Parietal lobe (tissue), 1 donor: ENCODE results near the gene ING5. TPM values are rescaled to one million over a fixed set of nuclear protein-coding genes. Genes with fewer than 3 reads are reported as not detected.

Source experiments
- total RNA-seq: library from RNA; depleted of rRNA; stranded (reverse); fragments of >200 nt; gene quantifications from one replicate; pipeline ENCODE4 v1.2.3, GENCODE V29; 2014

The ING5 gene
- 47.9 TPM for total RNA-seq

GRCh38 chr2:241701399-241702154, at the start of gene ING5:
Gene ING5, plus strand, starts transcription at chr2:241702039. Its CDS starts 27 bp downstream, at chr2:241702066.

DNA sequence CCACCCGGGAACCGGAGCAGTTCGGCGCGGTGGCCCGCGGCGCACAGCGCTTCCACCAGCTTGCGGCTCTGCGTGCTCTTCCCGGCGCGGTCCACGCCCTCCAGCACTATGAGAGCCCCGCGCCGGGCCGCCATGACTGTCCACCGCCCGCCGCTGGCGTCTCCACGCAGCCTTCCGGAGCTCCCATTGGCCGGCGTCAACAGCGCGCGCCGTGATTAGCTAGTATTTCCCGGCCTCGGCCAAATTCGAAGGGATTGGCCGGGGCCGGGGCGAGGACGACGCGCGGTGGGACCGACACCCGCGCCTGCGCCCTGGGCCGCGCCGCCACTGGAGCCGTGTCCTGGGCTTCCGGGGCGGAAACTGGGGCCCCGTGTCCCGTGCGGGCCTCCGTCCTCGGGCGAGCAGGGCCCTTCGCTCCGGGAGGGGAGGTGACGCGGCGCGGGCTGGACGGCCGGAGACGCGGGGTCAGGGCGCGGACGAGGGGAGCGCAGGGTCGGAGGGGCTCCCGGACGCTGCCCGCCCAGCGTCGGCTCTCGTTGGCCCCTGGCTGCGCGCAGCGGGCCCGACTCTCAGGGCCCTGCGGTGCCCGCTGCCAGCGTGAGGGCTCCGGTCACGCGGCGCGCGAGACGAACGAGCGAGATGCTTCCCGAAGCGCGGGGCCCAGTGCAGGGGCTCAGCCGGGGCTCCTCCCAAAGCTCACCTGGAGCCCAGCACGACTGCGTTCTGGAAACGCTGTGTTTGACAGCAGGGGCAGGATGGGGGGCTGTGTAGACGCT, 15.0 kb upstream of the ING5 start, which contains the start of gene DTYMK:
DTYMK (minus strand) TSS at position 166 of the 776 bp plus-strand sequence; CDS start at position 134, 32 bp downstream.

GRCh38 chr2:241734467-241735208, 32.8 kb downstream of the ING5 start, which contains the start of gene D2HGDH:
Gene D2HGDH, plus strand, starts transcription at chr2:241734630. Its CDS starts 595 bp downstream, at chr2:241735225.

DNA sequence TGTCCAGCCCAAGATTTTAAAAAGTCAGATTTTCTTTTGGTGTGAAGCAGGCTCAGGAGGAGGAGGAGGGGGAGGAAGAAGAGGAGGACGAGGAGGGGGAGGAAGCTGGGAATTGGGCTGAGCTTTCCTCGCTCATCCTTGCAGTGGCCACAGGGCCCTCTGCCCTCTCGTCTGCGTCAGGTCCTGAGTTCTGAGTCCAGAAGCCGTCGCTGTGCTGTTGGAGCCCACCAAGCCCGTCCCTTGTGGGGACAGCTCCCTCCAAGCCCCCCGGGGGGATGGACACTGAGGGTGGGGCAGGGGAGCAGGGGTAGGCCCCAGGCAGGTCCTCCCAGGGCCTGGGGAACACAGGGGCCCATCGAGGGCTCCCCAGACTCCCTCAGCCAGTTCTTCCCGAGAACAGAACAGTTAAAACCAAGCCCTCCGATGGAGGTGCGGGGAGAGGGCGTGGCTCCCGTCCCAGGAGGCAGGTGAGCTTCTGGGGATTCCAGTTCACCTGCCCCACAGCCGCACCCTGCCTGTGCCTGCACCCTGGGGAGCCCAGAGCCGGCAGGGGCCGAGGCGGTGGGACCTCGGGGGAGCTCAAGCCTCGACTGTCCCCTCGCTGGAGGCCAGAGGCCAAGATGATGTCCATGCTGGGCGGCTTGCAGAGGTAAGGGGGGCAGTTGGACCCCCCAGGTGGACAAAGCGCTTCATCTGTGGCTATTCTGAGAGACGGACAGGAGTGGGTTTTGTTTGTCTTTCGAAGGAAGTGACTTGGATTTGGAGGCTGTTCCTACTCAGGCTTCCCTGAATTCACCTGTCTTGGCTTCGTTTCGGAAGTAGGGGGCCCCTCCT, 74.7 kb downstream of the ING5 start, which contains the start of gene GAL3ST2:
GAL3ST2 (plus strand) TSS at position 487 of the 834 bp plus-strand sequence; CDS start at position 621, 134 bp downstream.

Other genes starting within 250 kb of the ING5 start
- 209 TPM for gene STK25, start 193.5 kb upstream of the ING5 start, total RNA-seq
- 19.4 TPM for gene BOK, start 143.3 kb upstream of the ING5 start, total RNA-seq
- 22.2 TPM for gene THAP4, start 64.9 kb upstream of the ING5 start, total RNA-seq
- 72.6 TPM for gene ATG4B, start 64.3 kb upstream of the ING5 start, total RNA-seq
- 14.1 TPM for gene DTYMK, start 15.2 kb upstream of the ING5 start, total RNA-seq
- 11.9 TPM for gene D2HGDH, start 32.6 kb downstream of the ING5 start, total RNA-seq
- gene GAL3ST2, start 74.8 kb downstream of the ING5 start, total RNA-seq = 1.3 TPM
- gene NEU4, start 107.2 kb downstream of the ING5 start, total RNA-seq = 0.63 TPM
- gene PDCD1, start 156.9 kb downstream of the ING5 start, total RNA-seq = not detected
- 3.1 TPM for gene RTP5, start 167.7 kb downstream of the ING5 start, total RNA-seq